Measurements from ENCODE around the gene OSBPL10. TPM values are rescaled to one million over a fixed set of nuclear protein-coding genes. Genes with fewer than 3 reads are reported as not detected.

Gene OSBPL10
- total RNA-seq, 4 donors from 2014 or later: 30.0 to 49.7 (median 43.7) TPM

DNA sequence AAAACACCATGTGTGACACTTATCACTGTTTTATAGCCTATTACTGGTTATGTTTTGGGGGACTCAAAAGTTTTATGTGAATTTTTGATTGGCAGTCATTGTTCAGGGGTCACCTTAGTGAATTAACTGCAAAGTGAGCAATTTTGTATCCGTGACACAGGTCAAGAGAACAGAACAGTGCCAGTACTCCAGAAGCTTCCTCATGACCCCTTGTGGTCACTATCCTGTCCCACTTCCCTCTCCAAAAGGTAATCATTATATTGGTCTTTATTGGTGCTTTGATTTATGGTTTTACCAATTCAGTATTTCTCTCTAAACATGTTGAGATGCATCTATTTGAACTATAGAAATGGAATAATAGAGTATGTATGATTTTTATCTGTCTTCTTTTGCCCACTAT lies 341.2 kb downstream of the OSBPL10 start:
- no peak for TF ChIP-seq POLR2A (IDR thresholded peaks at IDR 0.05)
- TF ChIP-seq, protein P1, sequence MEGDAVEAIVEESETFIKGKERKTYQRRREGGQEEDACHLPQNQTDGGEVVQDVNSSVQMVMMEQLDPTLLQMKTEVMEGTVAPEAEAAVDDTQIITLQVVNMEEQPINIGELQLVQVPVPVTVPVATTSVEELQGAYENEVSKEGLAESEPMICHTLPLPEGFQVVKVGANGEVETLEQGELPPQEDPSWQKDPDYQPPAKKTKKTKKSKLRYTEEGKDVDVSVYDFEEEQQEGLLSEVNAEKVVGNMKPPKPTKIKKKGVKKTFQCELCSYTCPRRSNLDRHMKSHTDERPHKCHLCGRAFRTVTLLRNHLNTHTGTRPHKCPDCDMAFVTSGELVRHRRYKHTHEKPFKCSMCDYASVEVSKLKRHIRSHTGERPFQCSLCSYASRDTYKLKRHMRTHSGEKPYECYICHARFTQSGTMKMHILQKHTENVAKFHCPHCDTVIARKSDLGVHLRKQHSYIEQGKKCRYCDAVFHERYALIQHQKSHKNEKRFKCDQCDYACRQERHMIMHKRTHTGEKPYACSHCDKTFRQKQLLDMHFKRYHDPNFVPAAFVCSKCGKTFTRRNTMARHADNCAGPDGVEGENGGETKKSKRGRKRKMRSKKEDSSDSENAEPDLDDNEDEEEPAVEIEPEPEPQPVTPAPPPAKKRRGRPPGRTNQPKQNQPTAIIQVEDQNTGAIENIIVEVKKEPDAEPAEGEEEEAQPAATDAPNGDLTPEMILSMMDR (IDR thresholded peaks at IDR 0.05): no peak
- H3K27ac ChIP-seq: no peak overlapping the region
- H3K27me3 ChIP-seq: no peaks in the 10 kb centered on the region
- no peaks in the 10 kb centered on the region for H3K36me3 ChIP-seq
- intact Hi-C loops (cut with DNase I; ENCODE audit: low total_unique reads): no loop called here
- no peaks in the 10 kb centered on the region for H3K9me3 ChIP-seq
- no peaks in the 10 kb centered on the region for H3K4me1 ChIP-seq
- DNase-seq: no peak
- H3K4me3 ChIP-seq: no peak overlapping the region

DNA sequence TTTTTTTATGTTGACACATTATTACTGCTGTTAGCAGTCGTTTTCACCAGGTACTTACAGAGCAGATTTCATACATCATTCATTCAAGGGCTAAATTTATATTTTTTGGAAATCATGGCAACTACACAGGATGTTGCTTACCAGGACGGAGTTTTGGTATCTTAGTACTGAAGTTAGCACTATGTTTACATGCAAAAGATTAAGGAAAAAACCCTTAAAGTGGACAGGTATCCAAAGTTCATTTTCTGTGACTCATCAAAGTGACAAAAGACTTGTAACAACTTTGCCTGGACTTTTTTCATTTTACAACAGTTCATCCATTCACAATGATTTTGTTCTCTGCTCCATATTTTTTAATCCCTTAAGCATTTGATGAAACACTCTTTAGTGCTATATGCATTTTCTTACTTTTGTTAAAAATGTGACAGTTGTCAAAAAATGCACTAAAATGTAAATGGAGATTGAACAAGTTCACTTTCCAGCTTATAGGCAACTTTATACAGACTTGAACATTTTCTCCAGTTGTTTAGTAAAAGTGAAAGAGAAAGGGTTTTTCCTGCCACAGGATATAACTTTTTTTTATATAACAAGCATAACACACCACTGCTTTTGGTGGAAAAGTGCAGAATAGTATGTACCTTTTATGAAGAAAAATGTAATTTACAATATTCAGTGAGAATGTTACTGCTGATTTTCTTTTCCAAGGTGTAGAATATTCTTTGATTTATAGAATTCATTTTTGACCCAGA lies 344.2 kb downstream of the OSBPL10 start:
- intact Hi-C loops (cut with DNase I; ENCODE audit: low total_unique reads): no loop called here

DNA sequence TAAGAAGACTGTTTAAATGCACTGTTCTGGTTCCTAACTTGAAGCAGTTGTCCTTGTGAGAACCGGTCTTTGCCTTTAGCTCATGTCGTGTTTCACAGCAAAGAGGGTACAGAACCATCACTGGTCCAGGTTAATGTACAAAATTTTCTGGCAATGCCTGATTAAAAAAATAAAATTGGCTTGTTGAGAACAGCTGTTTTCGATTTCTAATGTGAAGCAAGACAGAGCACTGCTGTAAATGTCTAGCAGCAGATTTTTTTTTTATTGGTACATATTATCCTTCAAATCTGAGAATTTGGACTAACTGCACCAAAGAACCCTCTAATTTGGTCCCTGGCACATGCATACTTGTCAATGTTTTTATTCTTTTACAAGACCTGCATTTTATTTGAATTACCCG lies 345.0 kb downstream of the OSBPL10 start:
- H3K4me1 ChIP-seq: peaks cover 0 to 2% of the 10 kb centered on the region in 2 donors
- H3K4me3 ChIP-seq: no peak overlapping the region
- DNase-seq: no peak
- H3K36me3 ChIP-seq: no peaks in the 10 kb centered on the region
- intact Hi-C loops (cut with DNase I; ENCODE audit: low total_unique reads): no loop called here
- H3K27me3 ChIP-seq: no peaks in the 10 kb centered on the region
- no peak overlapping the region for H3K27ac ChIP-seq
- H3K9me3 ChIP-seq: no peaks in the 10 kb centered on the region
- TF ChIP-seq, protein P1 (IDR thresholded peaks at IDR 0.05): no peak
- no peak for TF ChIP-seq POLR2A (IDR thresholded peaks at IDR 0.05)

More for the DNA sequence above, 344.2 kb downstream of the OSBPL10 start:
- no peak for DNase-seq
- TF ChIP-seq POLR2A (IDR thresholded peaks at IDR 0.05): no peak
- TF ChIP-seq, protein P1 (IDR thresholded peaks at IDR 0.05): no peak
- H3K4me3 ChIP-seq: no peak overlapping the region
- H3K36me3 ChIP-seq: no peaks in the 10 kb centered on the region
- H3K4me1 ChIP-seq: peaks cover 0 to 2% of the 10 kb centered on the region in 2 donors
- no peak overlapping the region for H3K27ac ChIP-seq
- no peaks in the 10 kb centered on the region for H3K27me3 ChIP-seq
- no peaks in the 10 kb centered on the region for H3K9me3 ChIP-seq

DNA sequence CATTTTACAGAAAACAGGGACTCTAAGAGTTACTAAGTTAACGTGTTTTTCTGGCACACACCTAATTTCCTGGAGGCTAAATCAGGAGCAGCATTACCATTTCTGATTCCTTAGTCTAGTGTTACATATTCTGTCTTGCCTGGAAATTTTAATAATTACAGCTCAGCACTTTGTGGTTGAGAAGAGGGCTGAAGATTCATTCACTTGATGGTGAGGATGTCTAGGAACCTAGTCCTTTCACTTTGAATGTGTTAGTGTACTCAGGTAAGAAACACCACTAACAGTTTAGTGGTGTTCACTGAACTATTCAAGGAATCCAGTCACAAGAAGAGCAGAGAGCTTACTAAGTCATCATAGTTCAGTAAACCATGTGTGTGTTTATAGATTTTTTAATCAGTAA lies 345.5 kb downstream of the OSBPL10 start:
- Histone ChIP-seq H3K9me3 (no peaks in the 10 kb centered on the region), H3K27ac (no peak overlapping the region), H3K4me3 (no peak overlapping the region), H3K27me3 (no peaks in the 10 kb centered on the region), H3K36me3 (no peaks in the 10 kb centered on the region), H3K4me1 (peaks cover 0 to 2% of the 10 kb centered on the region in 2 donors)
- no peak for TF ChIP-seq POLR2A (IDR thresholded peaks at IDR 0.05)
- TF ChIP-seq, protein P1 (IDR thresholded peaks at IDR 0.05): no peak
- no peak for DNase-seq
- intact Hi-C loops (cut with DNase I; ENCODE audit: low total_unique reads): no loop called here

DNA sequence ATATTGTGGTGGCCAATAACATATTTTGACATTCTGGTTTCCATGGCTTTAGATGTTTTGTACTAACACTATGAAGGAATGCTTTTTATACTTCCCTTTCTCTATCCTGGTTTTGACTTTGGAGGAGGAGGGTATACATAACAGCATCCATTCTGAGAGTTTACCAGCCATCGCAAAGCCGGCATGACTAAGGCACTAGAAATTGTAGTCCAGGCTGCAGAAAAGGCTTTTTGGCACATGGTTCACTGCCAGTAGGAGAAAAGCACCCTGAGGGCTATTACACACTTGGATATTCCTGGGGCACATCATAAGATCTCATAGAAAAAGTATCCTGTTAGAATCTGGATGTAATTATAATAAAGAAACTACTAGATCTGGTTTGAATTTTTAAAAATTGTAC lies 346.6 kb downstream of the OSBPL10 start:
- Histone ChIP-seq H3K27me3 (no peaks in the 10 kb centered on the region), H3K4me3 (no peak overlapping the region), H3K9me3 (no peaks in the 10 kb centered on the region), H3K36me3 (no peaks in the 10 kb centered on the region), H3K4me1 (peaks cover 0 to 2% of the 10 kb centered on the region in 2 donors), H3K27ac (no peak overlapping the region)
- TF ChIP-seq, protein P1 (IDR thresholded peaks at IDR 0.05): no peak
- no peak for TF ChIP-seq POLR2A (IDR thresholded peaks at IDR 0.05)
- no peak for DNase-seq
- intact Hi-C loops (cut with DNase I; ENCODE audit: low total_unique reads): no loop called here
